ENCODE measurements around the gene IGSF9. TPM values are rescaled to one million over a fixed set of nuclear protein-coding genes. Genes with fewer than 3 reads are reported as not detected.

The IGSF9 gene
- total RNA-seq, 1 experiment from 2014 or later, result 23.4 TPM

DNA sequence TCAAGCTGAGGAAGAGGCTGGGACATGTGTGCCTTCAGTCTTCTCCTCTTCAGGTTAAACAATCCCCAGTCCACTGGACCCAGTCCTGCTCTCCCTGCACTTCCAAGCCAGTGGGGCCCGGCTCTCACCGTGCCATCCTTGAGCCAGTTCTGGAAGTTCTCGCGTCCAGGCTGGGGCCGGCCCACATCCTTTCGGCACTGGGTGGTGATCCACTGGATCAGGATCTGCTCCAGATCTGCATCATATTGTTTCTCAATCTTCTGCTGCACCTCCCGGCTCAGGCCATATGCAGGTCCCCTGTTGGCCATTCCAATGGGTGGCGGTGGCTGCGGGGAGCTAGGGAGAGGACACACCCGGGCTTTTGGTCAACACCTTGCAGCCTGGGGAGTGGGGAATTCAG lies 25.2 kb downstream of the IGSF9 start:
- no peak for TF ChIP-seq EZH2 (IDR thresholded peaks at IDR 0.05; ENCODE audit: low read depth)
- TF ChIP-seq, protein P1, sequence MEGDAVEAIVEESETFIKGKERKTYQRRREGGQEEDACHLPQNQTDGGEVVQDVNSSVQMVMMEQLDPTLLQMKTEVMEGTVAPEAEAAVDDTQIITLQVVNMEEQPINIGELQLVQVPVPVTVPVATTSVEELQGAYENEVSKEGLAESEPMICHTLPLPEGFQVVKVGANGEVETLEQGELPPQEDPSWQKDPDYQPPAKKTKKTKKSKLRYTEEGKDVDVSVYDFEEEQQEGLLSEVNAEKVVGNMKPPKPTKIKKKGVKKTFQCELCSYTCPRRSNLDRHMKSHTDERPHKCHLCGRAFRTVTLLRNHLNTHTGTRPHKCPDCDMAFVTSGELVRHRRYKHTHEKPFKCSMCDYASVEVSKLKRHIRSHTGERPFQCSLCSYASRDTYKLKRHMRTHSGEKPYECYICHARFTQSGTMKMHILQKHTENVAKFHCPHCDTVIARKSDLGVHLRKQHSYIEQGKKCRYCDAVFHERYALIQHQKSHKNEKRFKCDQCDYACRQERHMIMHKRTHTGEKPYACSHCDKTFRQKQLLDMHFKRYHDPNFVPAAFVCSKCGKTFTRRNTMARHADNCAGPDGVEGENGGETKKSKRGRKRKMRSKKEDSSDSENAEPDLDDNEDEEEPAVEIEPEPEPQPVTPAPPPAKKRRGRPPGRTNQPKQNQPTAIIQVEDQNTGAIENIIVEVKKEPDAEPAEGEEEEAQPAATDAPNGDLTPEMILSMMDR (conservative IDR thresholded peaks at IDR 0.05), result no peak
- Histone ChIP-seq H4K20me1 (ENCODE audit: insufficient read depth) (peaks cover 25% of the 10 kb centered on the region), H3K36me3 (ENCODE audit: low read depth) (peaks cover 28% of the 10 kb centered on the region), H2AFZ (no peak overlapping the region), H3K4me3 (no peak overlapping the region), H3K9me3 (ENCODE audit: insufficient read depth, low read depth) (no peaks in the 10 kb centered on the region), H3F3A (ENCODE audit: insufficient read depth, low read depth) (peaks cover 62% of the 10 kb centered on the region), H3K9me2 (ENCODE audit: insufficient read depth) (no peaks in the 10 kb centered on the region), H3K27ac (no peak overlapping the region), H3K4me1 (replicated peaks; ENCODE audit: insufficient read depth) (peaks cover 85% of the 10 kb centered on the region), H3K79me2 (ENCODE audit: low read depth) (peaks cover 65% of the 10 kb centered on the region), H3K27me3 (ENCODE audit: insufficient read depth, low read depth) (no peaks in the 10 kb centered on the region), H3K4me2 (no peak overlapping the region)
- intact Hi-C loops (cut with micrococcal nuclease; ENCODE audit: unreplicated experiment), result no loop called here
- ChIA-PET POLR2A (ENCODE audit: unreplicated experiment) (interaction anchor here (0.5 kb wide), 1 partner anchor 431 kb away, joined by 6 read pairs; no protein-coding TSS in a partner anchor), CTCF (no interaction called here)
- no TSS peak for BruUV-seq (replicated peaks)
- no peak for DNase-seq

DNA sequence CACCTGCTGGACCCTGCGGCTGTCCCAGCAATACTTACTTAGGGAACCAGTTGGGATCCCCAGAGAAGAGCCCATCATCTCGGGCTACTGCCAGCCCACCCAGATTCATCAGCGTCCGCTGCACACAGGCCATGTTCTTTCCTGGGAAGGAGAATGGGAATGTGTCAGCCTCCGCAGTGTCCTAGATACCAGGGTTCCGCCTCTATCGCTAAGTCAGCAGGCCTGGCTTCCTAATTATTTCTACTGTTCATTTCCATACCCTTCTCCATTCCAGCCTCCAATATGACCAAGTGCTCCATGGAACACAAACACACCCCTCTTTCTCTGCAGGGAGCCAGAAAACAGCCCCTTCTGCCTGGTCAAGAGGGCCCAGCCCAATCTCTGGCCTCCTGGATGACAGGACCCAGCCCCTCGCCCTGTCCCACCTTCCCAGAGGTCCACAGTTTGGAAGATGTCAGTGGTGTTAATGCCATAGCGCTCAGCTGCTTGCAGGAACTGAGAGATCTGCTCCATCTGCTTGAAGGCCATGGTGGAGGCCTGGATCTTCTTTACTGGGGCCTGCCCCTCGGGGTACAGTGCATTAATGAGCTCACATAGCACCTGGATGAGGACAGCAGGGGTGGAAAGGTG lies 26.1 kb downstream of the IGSF9 start:
- no TSS peak for BruUV-seq (replicated peaks)
- Histone ChIP-seq H2AFZ (no peak overlapping the region), H3F3A (ENCODE audit: insufficient read depth, low read depth) (peaks cover 67% of the 10 kb centered on the region), H3K4me3 (no peak overlapping the region), H3K4me2 (0 out of 2 replicates have a peak overlapping the region, but pooled peaks have one; percentile 47), H3K36me3 (ENCODE audit: low read depth) (peaks cover 28% of the 10 kb centered on the region), H4K20me1 (ENCODE audit: insufficient read depth) (peaks cover 25% of the 10 kb centered on the region), H3K4me1 (replicated peaks; ENCODE audit: insufficient read depth) (peaks cover 93% of the 10 kb centered on the region), H3K9me3 (ENCODE audit: insufficient read depth, low read depth) (no peaks in the 10 kb centered on the region), H3K79me2 (ENCODE audit: low read depth) (peaks cover 58% of the 10 kb centered on the region), H3K27ac (peak overlapping the region; percentile 79; the same call in 1 of the 2 replicates), H3K9me2 (ENCODE audit: insufficient read depth) (no peaks in the 10 kb centered on the region), H3K27me3 (ENCODE audit: insufficient read depth, low read depth) (no peaks in the 10 kb centered on the region)
- TF ChIP-seq EZH2 (IDR thresholded peaks at IDR 0.05; ENCODE audit: low read depth), result no peak
- TF ChIP-seq, protein P1 (conservative IDR thresholded peaks at IDR 0.05), result no peak
- ChIA-PET POLR2A (ENCODE audit: unreplicated experiment) (interaction anchor here (0.5 kb wide), 1 partner anchor 431 kb away, joined by 6 read pairs; no protein-coding TSS in a partner anchor), CTCF (no interaction called here)
- no peak for DNase-seq
- intact Hi-C loops (cut with micrococcal nuclease; ENCODE audit: unreplicated experiment), result no loop called here

DNA sequence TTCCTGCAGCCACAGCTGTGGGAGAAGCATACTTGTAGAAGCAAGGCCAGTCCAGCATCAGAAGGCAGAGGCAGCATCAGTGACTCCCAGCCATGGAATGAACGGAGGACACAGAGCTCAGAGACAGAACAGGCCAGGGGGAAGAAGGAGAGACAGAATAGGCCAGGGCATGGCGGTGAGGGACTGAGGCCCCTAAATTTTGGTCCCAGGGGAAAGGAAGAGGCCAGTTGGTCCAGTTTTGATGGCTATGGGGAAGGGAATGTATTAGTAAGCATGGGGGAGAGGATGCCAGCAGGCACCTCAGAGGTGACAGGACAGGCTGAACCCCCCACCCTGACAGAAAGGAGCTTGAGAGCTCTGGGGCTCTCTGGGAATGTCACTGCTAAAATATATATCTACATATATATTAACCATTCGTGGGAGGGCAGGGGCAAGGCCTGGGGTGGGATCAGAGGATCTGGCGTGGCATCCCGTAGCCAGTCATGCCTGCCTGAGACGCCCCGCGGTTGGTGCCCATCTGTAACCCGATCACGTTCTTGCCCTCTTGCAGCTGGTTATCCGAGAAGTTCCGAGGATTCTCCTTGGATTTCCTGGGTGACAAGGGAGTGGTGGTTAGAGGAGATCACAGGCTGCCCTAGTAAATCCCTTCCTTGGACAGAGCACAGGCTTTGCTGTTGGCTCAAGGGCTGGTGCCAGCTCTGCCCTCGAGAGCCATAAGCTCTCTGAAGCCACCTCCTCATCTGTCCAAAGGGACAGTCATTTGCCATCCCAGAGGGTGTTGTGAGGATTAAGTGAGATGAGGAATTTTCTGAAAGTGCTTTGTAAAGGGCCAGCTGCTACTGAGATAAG lies 26.8 kb downstream of the IGSF9 start:
- H3K27me3 ChIP-seq (ENCODE audit: insufficient read depth, low read depth), result no peaks in the 10 kb centered on the region
- H3K4me3 ChIP-seq, result no peak overlapping the region
- TF ChIP-seq, protein P1 (conservative IDR thresholded peaks at IDR 0.05), result no peak
- no peak for TF ChIP-seq EZH2 (IDR thresholded peaks at IDR 0.05; ENCODE audit: low read depth)
- H4K20me1 ChIP-seq (ENCODE audit: insufficient read depth), result peaks cover 25% of the 10 kb centered on the region
- H3K79me2 ChIP-seq (ENCODE audit: low read depth), result peaks cover 50% of the 10 kb centered on the region
- ChIA-PET CTCF (no interaction called here), POLR2A (ENCODE audit: unreplicated experiment) (interaction anchor here (0.6 kb wide), 1 partner anchor 248 kb away, joined by 3 read pairs; no protein-coding TSS in a partner anchor)
- no peak overlapping the region for H2AFZ ChIP-seq
- H3K36me3 ChIP-seq (ENCODE audit: low read depth), result peaks cover 28% of the 10 kb centered on the region
- no peaks in the 10 kb centered on the region for H3K9me3 ChIP-seq (ENCODE audit: insufficient read depth, low read depth)
- H3K9me2 ChIP-seq (ENCODE audit: insufficient read depth), result no peaks in the 10 kb centered on the region
- peaks cover 68% of the 10 kb centered on the region for H3F3A ChIP-seq (ENCODE audit: insufficient read depth, low read depth)
- H3K4me2 ChIP-seq, result peak overlapping the region; percentile 47
- H3K4me1 ChIP-seq (replicated peaks; ENCODE audit: insufficient read depth), result peaks cover 99% of the 10 kb centered on the region
- no peak for DNase-seq
- peak overlapping the region; percentile 79 for H3K27ac ChIP-seq
- intact Hi-C loops (cut with micrococcal nuclease; ENCODE audit: unreplicated experiment), result no loop called here
- no TSS peak for BruUV-seq (replicated peaks)

All from PC-9 (cell line).